ENCODE measurements around the gene COA1. TPM values are rescaled to one million over a fixed set of nuclear protein-coding genes. Genes with fewer than 3 reads are reported as not detected.
A peak's percentile ranks its signal among the peaks of the same experiment; 100 is the strongest.

COA1 gene
- polyA plus RNA-seq, 6 donors from 2014 or later = 96.6 to 146 (median 107) TPM

DNA sequence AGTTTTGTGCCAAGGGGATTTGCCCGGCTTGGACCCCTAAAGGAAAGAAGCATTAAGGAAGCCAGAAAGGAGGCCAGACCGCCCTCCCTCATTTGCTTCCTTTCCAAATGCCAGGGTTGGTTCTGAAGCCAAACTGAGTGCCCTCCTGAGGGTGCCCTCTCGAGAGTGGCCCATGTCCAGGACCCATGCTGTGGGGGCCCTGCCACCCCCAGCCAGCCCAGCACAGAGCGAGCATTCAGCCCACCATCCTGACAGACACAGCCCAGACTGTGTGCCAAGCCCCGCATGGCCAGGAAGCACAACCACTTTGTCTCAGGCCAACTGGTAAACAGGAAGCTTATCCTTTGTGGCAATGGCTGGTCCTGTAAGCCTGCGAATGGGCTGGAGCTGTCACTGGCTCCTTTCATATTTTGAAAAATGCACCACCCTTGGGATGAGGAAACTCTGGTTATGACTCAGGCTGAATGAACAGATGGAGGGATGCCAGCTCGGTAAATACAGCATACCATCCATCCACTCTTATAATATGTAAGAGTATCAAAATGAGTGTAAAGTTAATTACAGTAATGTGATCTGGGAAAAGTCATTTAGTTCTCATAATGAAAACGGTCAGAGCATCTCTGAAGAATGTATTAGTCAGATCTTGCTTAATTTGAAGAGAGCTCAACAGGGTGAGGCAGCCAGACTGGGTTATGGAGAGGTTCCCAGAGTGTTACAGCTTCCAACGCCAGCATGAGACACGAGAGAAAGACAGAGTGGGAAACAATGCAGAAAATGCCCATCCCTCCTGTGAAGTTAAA is 81.5 kb downstream of the COA1 start:
- no peak for ATAC-seq (ENCODE audit: low read depth in 2 of 2)

GRCh38 chr7:43647339-43647672 is 82.0 kb downstream of the COA1 start:
- Mint-ChIP-seq H3K27ac (peak overlapping the region; percentile 96 to 100 (median 99)), H3K36me3 (peaks cover 21 to 25% of the 10 kb centered on the region in 2 donors), H3K4me3 (peak overlapping the region; percentile 75 to 97 (median 90)), H3K9me3 (peaks cover 0 to 3% (median 0%) of the 10 kb centered on the region in 7 donors), H3K27me3 (no peaks in the 10 kb centered on the region), H3K4me1 (peaks cover 75 to 98% (median 97%) of the 10 kb centered on the region in 3 donors)
- DNase-seq (no peak), ATAC-seq (ENCODE audit: low read depth in 2 of 2) (no peak)

More for the DNA sequence above, 81.5 kb downstream of the COA1 start:
- no peak for DNase-seq
- H3K27me3 Mint-ChIP-seq = no peaks in the 10 kb centered on the region
- H3K9me3 Mint-ChIP-seq = peaks cover 0 to 3% (median 0%) of the 10 kb centered on the region in 7 donors
- peaks cover 16 to 25% of the 10 kb centered on the region in 2 donors for H3K36me3 Mint-ChIP-seq
- peaks cover 74 to 96% (median 95%) of the 10 kb centered on the region in 3 donors for H3K4me1 Mint-ChIP-seq
- peak overlapping the region; percentile 96 to 100 (median 99) for H3K27ac Mint-ChIP-seq
- H3K4me3 Mint-ChIP-seq = peak overlapping the region; percentile 75 to 97 (median 90)

- ATAC-seq (ENCODE audit: low read depth in 2 of 2) (no peak), DNase-seq (no peak)
- Mint-ChIP-seq H3K27ac (peak overlapping the region; percentile 96 to 100 (median 99)), H3K4me3 (peak overlapping the region; percentile 75 to 97 (median 90)), H3K9me3 (peaks cover 0 to 3% (median 0%) of the 10 kb centered on the region in 7 donors), H3K27me3 (no peaks in the 10 kb centered on the region), H3K4me1 (peaks cover 71 to 98% (median 97%) of the 10 kb centered on the region in 3 donors), H3K36me3 (peaks cover 21 to 25% of the 10 kb centered on the region in 2 donors)
These were observed 82.6 kb downstream of the COA1 start for GRCh38 chr7:43646603-43647338.

DNA sequence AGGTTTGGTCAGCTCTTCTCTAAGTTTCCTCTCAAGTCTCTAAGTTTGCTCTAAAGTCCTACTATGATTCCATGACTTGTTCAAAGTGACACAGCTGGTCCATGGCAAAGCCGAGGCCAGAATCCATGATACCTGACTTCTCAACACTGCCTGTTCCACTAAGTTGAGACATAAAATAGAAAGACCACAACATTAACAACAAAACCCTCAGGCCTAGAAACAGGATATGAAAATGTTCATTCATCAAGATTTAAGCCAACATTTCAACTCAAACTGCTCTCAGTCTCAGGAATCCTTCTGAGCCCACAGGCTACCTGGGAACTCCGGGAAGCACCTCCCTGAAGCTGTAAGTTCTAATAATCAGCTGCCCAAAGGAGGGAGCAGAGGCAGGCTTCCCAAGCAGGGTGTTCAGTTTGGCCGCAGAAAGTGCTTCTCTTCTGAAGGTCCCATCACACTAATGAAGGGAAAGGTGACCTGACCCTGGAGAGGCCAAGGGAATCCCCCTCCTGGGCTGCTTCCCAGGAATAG is 83.6 kb downstream of the COA1 start:
- H3K27ac Mint-ChIP-seq = peak overlapping the region; percentile 96 to 100 (median 99)
- H3K36me3 Mint-ChIP-seq = peaks cover 21 to 25% of the 10 kb centered on the region in 2 donors
- no peaks in the 10 kb centered on the region for H3K27me3 Mint-ChIP-seq
- DNase-seq (no peak), ATAC-seq (ENCODE audit: low read depth in 2 of 2) (no peak)
- H3K4me3 Mint-ChIP-seq = peak overlapping the region; percentile 66 to 97 (median 90)
- H3K4me1 Mint-ChIP-seq = peaks cover 67 to 98% (median 97%) of the 10 kb centered on the region in 3 donors
- no peaks in the 10 kb centered on the region for H3K9me3 Mint-ChIP-seq

GRCh38 chr7:43643846-43644245 is 85.5 kb downstream of the COA1 start:
- no peak for ATAC-seq (ENCODE audit: low read depth in 2 of 2)
- Mint-ChIP-seq H3K27me3 (no peaks in the 10 kb centered on the region), H3K4me3 (peak overlapping the region in 7 of 8 donors; percentile 10 to 83 (median 50)), H3K4me1 (peaks cover 71 to 99% (median 97%) of the 10 kb centered on the region in 3 donors), H3K36me3 (peaks cover 30 to 34% of the 10 kb centered on the region in 2 donors), H3K9me3 (no peaks in the 10 kb centered on the region), H3K27ac (peak overlapping the region; percentile 54 to 96 (median 93))
- no peak for DNase-seq

DNA sequence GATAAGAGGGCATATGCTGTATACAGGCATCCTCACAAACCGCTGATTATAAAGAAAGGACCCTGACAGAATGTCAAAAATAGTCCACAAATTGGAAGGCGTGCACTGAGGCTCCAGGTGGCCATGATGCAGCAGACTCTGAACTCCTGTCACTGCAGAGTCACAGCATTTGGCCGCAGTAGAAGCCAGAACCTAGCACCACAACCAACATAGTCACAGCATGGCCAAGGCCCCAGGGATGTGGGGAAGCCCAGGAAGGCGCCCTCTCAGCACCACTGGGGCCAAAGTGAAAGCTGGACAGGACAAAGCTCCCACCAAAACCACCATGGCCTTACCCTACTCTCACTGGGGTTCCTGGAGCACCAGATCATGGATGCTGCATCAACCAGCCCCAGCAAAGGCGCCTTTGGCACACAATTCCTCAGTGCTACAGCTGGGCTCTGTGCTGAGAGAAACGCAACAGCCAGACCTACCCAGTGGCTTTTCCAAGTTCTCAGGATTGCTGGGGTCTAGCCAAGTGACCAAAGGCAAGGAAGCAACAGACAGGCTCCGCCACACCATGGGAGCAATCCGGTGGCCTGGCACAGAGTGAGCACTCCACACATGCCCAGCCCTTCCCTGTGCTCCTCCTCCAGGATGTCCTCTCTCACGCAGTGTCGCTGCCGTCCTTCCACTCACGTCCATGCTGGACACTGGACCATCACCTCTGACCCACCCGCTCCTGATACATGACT is 86.3 kb downstream of the COA1 start:
- no peaks in the 10 kb centered on the region for H3K9me3 Mint-ChIP-seq
- H3K4me3 Mint-ChIP-seq = peak overlapping the region in 7 of 8 donors; percentile 41 to 75 (median 50)
- H3K27me3 Mint-ChIP-seq = no peaks in the 10 kb centered on the region
- DNase-seq (no peak), ATAC-seq (ENCODE audit: low read depth in 2 of 2) (no peak)
- peaks cover 32 to 35% of the 10 kb centered on the region in 2 donors for H3K36me3 Mint-ChIP-seq
- H3K4me1 Mint-ChIP-seq = peaks cover 68 to 97% (median 94%) of the 10 kb centered on the region in 3 donors
- peak overlapping the region; percentile 81 to 96 (median 93) for H3K27ac Mint-ChIP-seq

- Mint-ChIP-seq H3K27ac (peak overlapping the region in 5 of 6 donors; percentile 21 to 96 (median 84)), H3K9me3 (no peaks in the 10 kb centered on the region), H3K27me3 (no peaks in the 10 kb centered on the region), H3K36me3 (peaks cover 42 to 50% of the 10 kb centered on the region in 2 donors), H3K4me3 (peak overlapping the region in 1 of 8 donors; percentile 13), H3K4me1 (peaks cover 65 to 97% (median 89%) of the 10 kb centered on the region in 3 donors)
- ATAC-seq (ENCODE audit: low read depth in 2 of 2) (no peak), DNase-seq (no peak)
These were observed 88.6 kb downstream of the COA1 start for GRCh38 chr7:43640679-43641078.

DNA sequence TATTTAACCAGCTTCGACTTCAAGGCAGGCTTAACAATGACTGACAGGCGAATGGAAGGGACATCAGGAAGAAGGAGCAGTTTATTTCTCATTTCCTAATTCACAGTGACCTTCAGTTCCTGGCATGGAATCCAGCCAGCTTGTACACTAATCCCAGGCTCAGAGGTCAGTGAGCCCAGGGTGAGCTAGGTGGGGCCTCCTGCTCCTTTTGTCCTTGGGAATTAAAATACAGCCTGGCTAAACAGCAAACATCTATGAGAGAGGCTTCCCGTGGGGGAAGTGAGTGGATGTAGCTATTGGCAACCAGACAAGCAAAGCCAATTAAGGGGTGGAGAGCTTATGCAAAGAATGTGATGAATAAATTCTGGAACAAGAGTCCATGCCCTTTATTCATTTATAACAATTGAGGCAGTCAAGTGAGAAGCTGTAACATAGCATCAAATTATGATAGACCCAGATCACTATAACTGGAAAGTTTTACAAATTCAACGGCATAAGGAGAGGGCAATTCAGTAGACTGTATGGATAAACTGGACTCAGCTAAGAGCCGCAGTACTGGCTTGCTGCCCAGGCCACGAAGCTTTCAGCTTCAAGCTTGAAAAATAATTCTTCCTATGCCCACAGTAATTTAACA is 89.3 kb downstream of the COA1 start:
- Mint-ChIP-seq H3K4me3 (no peak overlapping the region), H3K27me3 (no peaks in the 10 kb centered on the region), H3K4me1 (peaks cover 63 to 95% (median 85%) of the 10 kb centered on the region in 3 donors), H3K36me3 (peaks cover 38 to 50% of the 10 kb centered on the region in 2 donors), H3K9me3 (no peaks in the 10 kb centered on the region), H3K27ac (peak overlapping the region; percentile 67 to 96 (median 77))
- no peak for ATAC-seq (ENCODE audit: low read depth in 2 of 2)
- no peak for DNase-seq

DNA sequence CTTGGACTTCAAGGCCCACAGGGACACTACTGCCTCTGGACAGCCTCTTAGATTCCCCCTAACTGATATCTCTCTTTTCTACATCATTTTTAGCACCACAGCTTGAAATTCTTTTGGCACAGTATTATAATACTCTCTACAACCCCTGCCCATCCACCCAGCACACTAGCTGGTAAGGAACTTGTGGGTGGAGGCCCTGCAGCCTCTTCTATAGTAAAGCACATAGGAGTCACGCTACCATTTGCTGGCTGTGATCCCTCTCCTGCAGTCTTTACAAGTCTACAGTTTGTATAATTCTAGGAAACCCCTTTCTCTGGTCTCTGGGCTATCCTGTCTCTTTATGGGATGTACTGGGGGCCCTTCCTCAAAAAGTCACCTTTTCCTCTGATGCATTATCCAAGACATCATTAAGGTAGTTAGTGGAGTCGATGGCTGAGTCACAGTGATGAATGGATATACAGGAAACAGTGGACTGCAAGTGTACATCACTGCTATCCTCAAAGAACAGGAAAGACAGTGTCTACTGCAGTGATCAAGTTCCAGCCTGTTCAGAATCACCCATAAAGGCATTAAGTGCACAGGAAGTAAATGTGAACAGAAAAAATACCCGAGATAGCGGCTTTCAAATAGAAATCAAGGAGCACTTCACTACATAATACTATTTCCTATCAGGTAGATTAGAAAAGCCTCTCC is 92.1 kb downstream of the COA1 start:
- peak overlapping the region; percentile 81 to 96 (median 90) for H3K27ac Mint-ChIP-seq
- H3K9me3 Mint-ChIP-seq = no peaks in the 10 kb centered on the region
- ATAC-seq (ENCODE audit: low read depth in 2 of 2) = no peak
- peak overlapping the region in 6 of 8 donors; percentile 1 to 64 (median 26) for H3K4me3 Mint-ChIP-seq
- no peak for DNase-seq
- H3K27me3 Mint-ChIP-seq = no peaks in the 10 kb centered on the region
- H3K36me3 Mint-ChIP-seq = peaks cover 24 to 42% of the 10 kb centered on the region in 2 donors
- H3K4me1 Mint-ChIP-seq = peaks cover 51 to 95% (median 78%) of the 10 kb centered on the region in 3 donors

DNA sequence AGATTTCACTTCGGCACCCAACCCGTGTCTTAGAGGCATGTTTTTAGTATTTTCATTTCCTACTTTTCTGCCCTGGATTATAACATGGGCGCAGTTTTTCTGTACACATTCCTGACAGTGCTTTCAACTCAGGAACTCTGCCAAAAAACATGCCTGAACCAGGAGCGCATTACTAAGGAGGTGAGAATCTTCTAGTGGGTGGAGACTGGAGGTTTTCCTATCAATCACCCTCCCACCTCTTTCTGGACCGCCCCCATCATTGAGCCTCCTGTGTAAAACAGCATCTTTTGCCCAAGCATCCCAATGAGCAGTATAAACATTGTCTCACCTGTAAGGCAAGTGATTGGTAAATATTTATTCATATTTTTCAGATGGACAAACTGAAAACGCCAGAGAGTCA is 93.2 kb downstream of the COA1 start:
- Mint-ChIP-seq H3K36me3 (peaks cover 36 to 51% of the 10 kb centered on the region in 2 donors), H3K9me3 (no peaks in the 10 kb centered on the region), H3K27me3 (no peaks in the 10 kb centered on the region), H3K27ac (peak overlapping the region in 4 of 6 donors; percentile 35 to 96 (median 74)), H3K4me3 (peak overlapping the region in 2 of 8 donors; percentile 5 to 58), H3K4me1 (peaks cover 55 to 95% (median 76%) of the 10 kb centered on the region in 3 donors)
- ATAC-seq (ENCODE audit: low read depth in 2 of 2) (no peak), DNase-seq (no peak)

- no peaks in the 10 kb centered on the region for H3K9me3 Mint-ChIP-seq
- H3K27ac Mint-ChIP-seq = peak overlapping the region; percentile 71 to 95 (median 84)
- no peaks in the 10 kb centered on the region for H3K27me3 Mint-ChIP-seq
- ATAC-seq (ENCODE audit: low read depth in 2 of 2) (no peak), DNase-seq (no peak)
- peak overlapping the region in 2 of 8 donors; percentile 27 to 59 for H3K4me3 Mint-ChIP-seq
- peaks cover 36 to 44% of the 10 kb centered on the region in 2 donors for H3K36me3 Mint-ChIP-seq
- H3K4me1 Mint-ChIP-seq = peaks cover 43 to 89% (median 69%) of the 10 kb centered on the region in 3 donors
These were observed 94.9 kb downstream of the COA1 start for GRCh38 chr7:43634384-43634783.

DNA sequence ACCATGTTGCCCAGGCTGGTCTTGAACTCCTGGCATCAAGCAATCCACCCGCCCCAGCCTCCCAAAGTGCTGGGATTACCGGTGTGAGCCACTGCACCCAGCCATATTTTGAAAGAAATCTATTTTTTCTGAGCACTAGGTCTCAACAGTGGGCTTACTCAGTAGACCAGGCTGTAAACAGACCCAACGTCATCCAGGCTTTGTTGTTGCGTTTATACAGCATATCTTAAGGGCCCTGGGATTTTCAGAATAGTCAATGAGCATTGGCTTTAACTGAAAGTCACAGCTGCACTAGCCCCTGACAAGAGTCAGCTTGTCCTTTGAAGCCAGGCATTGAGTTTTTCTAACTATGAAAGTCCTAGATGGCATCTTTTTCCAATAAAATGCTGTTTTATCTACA is 96.6 kb downstream of the COA1 start:
- ATAC-seq (ENCODE audit: low read depth in 2 of 2) (no peak), DNase-seq (no peak)
- Mint-ChIP-seq H3K9me3 (no peaks in the 10 kb centered on the region), H3K27ac (peak overlapping the region; percentile 37 to 87 (median 66)), H3K36me3 (peaks cover 29 to 46% of the 10 kb centered on the region in 2 donors), H3K4me1 (peaks cover 46 to 90% (median 69%) of the 10 kb centered on the region in 3 donors), H3K4me3 (peak overlapping the region in 1 of 8 donors; percentile 16), H3K27me3 (no peaks in the 10 kb centered on the region)

Measured in naive B cell (primary cell).